BLaER1 (cell line): ENCODE measurements around the gene HEPACAM.

Experiments used
- H3K27ac ChIP-seq: shearing (Covaris generic); formaldehyde crosslinking; 2 replicates; pipeline ENCODE4 v1.8.1; 2022
- H3K27me3 ChIP-seq: shearing (Covaris generic); formaldehyde crosslinking; 2 replicates; pipeline ENCODE4 v1.8.1; 2022
- H3K36me3 ChIP-seq: shearing (Covaris generic); formaldehyde crosslinking; 2 replicates; pipeline ENCODE4 v1.8.1; 2022
- H3K4me1 ChIP-seq: shearing (Covaris generic); formaldehyde crosslinking; 2 replicates; pipeline ENCODE4 v1.8.1; 2022
- H3K4me2 ChIP-seq: shearing (Covaris generic); formaldehyde crosslinking; 2 replicates; pipeline ENCODE4 v1.8.1; 2022
- H3K4me3 ChIP-seq: shearing (Covaris generic); formaldehyde crosslinking; 2 replicates; pipeline ENCODE4 v1.8.1; 2022
- H3K9ac ChIP-seq: shearing (Covaris generic); formaldehyde crosslinking; 2 replicates; pipeline ENCODE4 v1.8.1; 2022
- H3K9me3 ChIP-seq: shearing (Covaris generic); formaldehyde crosslinking; 2 replicates; pipeline ENCODE4 v1.8.1; 2022
- H4K20me1 ChIP-seq: shearing (Covaris generic); formaldehyde crosslinking; 2 replicates; pipeline ENCODE4 v1.8.1; 2022
- Cebpa-rat ChIP-seq: shearing (Covaris generic); IDR thresholded peaks from 2 replicates; pipeline ENCODE4 v1.8.1; 2022

HEPACAM gene

GRCh38 chr11:124870430-124870829 lies 65.4 kb downstream of the HEPACAM start:
- no peak for TF ChIP-seq Cebpa-rat
- no peak overlapping the region for H3K4me3 ChIP-seq
- H3K4me2 ChIP-seq = no peak overlapping the region
- peaks cover 13% of the 10 kb centered on the region for H3K9me3 ChIP-seq
- H3K36me3 ChIP-seq = no peaks in the 10 kb centered on the region
- peaks cover 1% of the 10 kb centered on the region for H3K4me1 ChIP-seq
- H3K27me3 ChIP-seq = peaks cover 63% of the 10 kb centered on the region
- no peak overlapping the region for H3K27ac ChIP-seq
- peaks cover 18% of the 10 kb centered on the region; the same call in 1 of the 2 replicates for H4K20me1 ChIP-seq
- no peak overlapping the region for H3K9ac ChIP-seq

GRCh38 chr11:124869856-124870387 lies 65.9 kb downstream of the HEPACAM start:
- no peak overlapping the region for H3K4me2 ChIP-seq

GRCh38 chr11:124869331-124869730 lies 66.5 kb downstream of the HEPACAM start:
- peaks cover 74% of the 10 kb centered on the region for H3K27me3 ChIP-seq
- H3K36me3 ChIP-seq = no peaks in the 10 kb centered on the region

More at GRCh38 chr11:124869856-124870387, 65.9 kb downstream of the HEPACAM start:
- Histone ChIP-seq H3K27me3 (peaks cover 68% of the 10 kb centered on the region), H3K9me3 (peaks cover 18% of the 10 kb centered on the region), H3K4me1 (no peaks in the 10 kb centered on the region), H3K36me3 (no peaks in the 10 kb centered on the region), H3K4me3 (no peak overlapping the region), H3K9ac (no peak overlapping the region), H4K20me1 (peaks cover 23% of the 10 kb centered on the region; the same call in 1 of the 2 replicates), H3K27ac (no peak overlapping the region)
- no peak for TF ChIP-seq Cebpa-rat

More at GRCh38 chr11:124869331-124869730, 66.5 kb downstream of the HEPACAM start:
- no peak overlapping the region for H3K27ac ChIP-seq
- TF ChIP-seq Cebpa-rat = no peak
- H3K9ac ChIP-seq = no peak overlapping the region
- no peaks in the 10 kb centered on the region for H3K4me1 ChIP-seq
- H4K20me1 ChIP-seq = peaks cover 29% of the 10 kb centered on the region; the same call in 1 of the 2 replicates
- H3K9me3 ChIP-seq = peaks cover 21% of the 10 kb centered on the region
- H3K4me2 ChIP-seq = no peak overlapping the region
- H3K4me3 ChIP-seq = no peak overlapping the region
